ENCODE results near the gene GNA15. TPM values are rescaled to one million over a fixed set of nuclear protein-coding genes. Genes with fewer than 3 reads are reported as not detected.

GNA15 gene
- total and polyA plus RNA-seq, 7 experiments from 2014 or later = 0.09 to 131 (median 3.7) TPM; not detected in 1

- DNase-seq = no peak
- POLR2A ChIA-PET = interaction anchor here (1.0 to 1.9 kb wide), 3 partner anchors 10 to 24 kb away, joined by 3 to 11 read pairs (median 4); no protein-coding TSS in a partner anchor
- peak overlapping the region in 8 of 9 donors; percentile 22 to 87 (median 75) for H3K27ac Mint-ChIP-seq
- H3K4me3 Mint-ChIP-seq = peak overlapping the region; percentile 84 to 99 (median 90)
- H3K4me1 Mint-ChIP-seq = peaks cover 46 to 65% (median 55%) of the 10 kb centered on the region in 7 donors
- peaks cover 0 to 2% (median 0%) of the 10 kb centered on the region in 5 donors for H3K27me3 Mint-ChIP-seq
- CTCF ChIA-PET = no interaction called here
- Histone ChIP-seq H3K27me3 (ENCODE audit: control insufficient read depth in 2 of 2, insufficient read depth in 2 of 2, low read length in 2 of 2) (no peaks in the 10 kb centered on the region), H3K4me3 (ENCODE audit: low read length) (peak overlapping the region; percentile 71), H3K27ac (ENCODE audit: low read depth, low read length) (peak overlapping the region; percentile 74), H3K9me3 (ENCODE audit: control insufficient read depth in 2 of 3, low read length in 3 of 3) (no peaks in the 10 kb centered on the region), H3K36me3 (ENCODE audit: control insufficient read depth in 2 of 3, insufficient read depth in 3 of 3, low read length in 3 of 3) (peaks cover 0 to 16% (median under 1%) of the 10 kb centered on the region in 3 experiments), H3K4me1 (ENCODE audit: control insufficient read depth in 2 of 2, insufficient read depth in 2 of 2, low read length in 2 of 2) (peaks cover 43 to 57% of the 10 kb centered on the region in 2 donors)
- intact Hi-C loops (cut with micrococcal nuclease) = loop anchor here (5.0 kb wide), 4 partner anchors 150 to 1605 kb away; partner anchors contain the start of genes APBA3 (in 1 of the 2), CACTIN (in 1 of the 2), FEM1A (in 1 of the 2) and MRPL54 (in 1 of the 2)
- H3K36me3 Mint-ChIP-seq = peaks cover 0 to 20% (median 9%) of the 10 kb centered on the region in 5 donors
- peaks cover 0 to 5% (median 0%) of the 10 kb centered on the region in 11 donors for H3K9me3 Mint-ChIP-seq
- ATAC-seq = no peak
Measured at GRCh38 chr19:3186891-3187661, 51.2 kb downstream of the GNA15 start.

GRCh38 chr19:3187662-3188511 is 52.1 kb downstream of the GNA15 start:
- Histone ChIP-seq H3K27me3 (ENCODE audit: control insufficient read depth in 2 of 2, insufficient read depth in 2 of 2, low read length in 2 of 2) (no peaks in the 10 kb centered on the region), H3K36me3 (ENCODE audit: control insufficient read depth in 2 of 3, insufficient read depth in 3 of 3, low read length in 3 of 3) (peaks cover 0 to 15% (median 0%) of the 10 kb centered on the region in 3 experiments), H3K4me1 (ENCODE audit: control insufficient read depth in 2 of 2, insufficient read depth in 2 of 2, low read length in 2 of 2) (peaks cover 39 to 52% of the 10 kb centered on the region in 2 donors), H3K9me3 (ENCODE audit: control insufficient read depth in 2 of 3, low read length in 3 of 3) (no peaks in the 10 kb centered on the region), H3K4me3 (ENCODE audit: low read length) (no peak overlapping the region), H3K27ac (ENCODE audit: low read depth, low read length) (no peak overlapping the region)
- Mint-ChIP-seq H3K4me1 (peaks cover 43 to 62% (median 52%) of the 10 kb centered on the region in 7 donors), H3K27ac (peak overlapping the region in 7 of 9 donors; percentile 2 to 74 (median 53)), H3K36me3 (peaks cover 0 to 17% (median 9%) of the 10 kb centered on the region in 5 donors), H3K27me3 (peaks cover 0 to 2% (median 0%) of the 10 kb centered on the region in 5 donors), H3K9me3 (peaks cover 0 to 5% (median 0%) of the 10 kb centered on the region in 11 donors), H3K4me3 (peak overlapping the region; percentile 50 to 99 (median 90))
- POLR2A ChIA-PET = no interaction called here
- CTCF ChIA-PET = interaction anchor here (1.3 kb wide), 1 partner anchor 23 kb away, joined by 4 read pairs; no protein-coding TSS in a partner anchor
- ATAC-seq (no peak), DNase-seq (no peak)
- intact Hi-C loops (cut with micrococcal nuclease) = loop anchor here (5.0 kb wide), 4 partner anchors 151 to 1604 kb away; partner anchors contain the start of genes APBA3 (in 1 of the 2), CACTIN (in 1 of the 2), FEM1A (in 1 of the 2) and MRPL54 (in 1 of the 2)

GRCh38 chr19:3188627-3189596 is 53.1 kb downstream of the GNA15 start:
- Mint-ChIP-seq H3K9me3 (peaks cover 0 to 5% (median 0%) of the 10 kb centered on the region in 11 donors), H3K27me3 (peaks cover 0 to 2% (median 0%) of the 10 kb centered on the region in 5 donors), H3K4me3 (peak overlapping the region; percentile 47 to 97 (median 74)), H3K36me3 (peaks cover 0 to 14% (median 7%) of the 10 kb centered on the region in 5 donors), H3K27ac (peak overlapping the region in 5 of 9 donors; percentile 23 to 74 (median 54)), H3K4me1 (peaks cover 41 to 54% (median 46%) of the 10 kb centered on the region in 7 donors)
- Histone ChIP-seq H3K27ac (ENCODE audit: low read depth, low read length) (no peak overlapping the region), H3K4me1 (ENCODE audit: control insufficient read depth in 2 of 2, insufficient read depth in 2 of 2, low read length in 2 of 2) (peaks cover 30 to 42% of the 10 kb centered on the region in 2 donors), H3K4me3 (ENCODE audit: low read length) (no peak overlapping the region), H3K36me3 (ENCODE audit: control insufficient read depth in 2 of 3, insufficient read depth in 3 of 3, low read length in 3 of 3) (peaks cover 0 to 24% (median 0%) of the 10 kb centered on the region in 3 experiments), H3K27me3 (ENCODE audit: control insufficient read depth in 2 of 2, insufficient read depth in 2 of 2, low read length in 2 of 2) (no peaks in the 10 kb centered on the region), H3K9me3 (ENCODE audit: control insufficient read depth in 2 of 3, low read length in 3 of 3) (no peaks in the 10 kb centered on the region)
- ATAC-seq (no peak), DNase-seq (peak in 1 of 9 donors; percentile 6)
- ChIA-PET POLR2A (interaction anchor here (0.9 to 1.0 kb wide), 2 partner anchors 10 to 12 kb away, joined by 3 to 4 read pairs; partner anchors contain the start of gene S1PR4), CTCF (interaction anchor here (1.3 kb wide), 1 partner anchor 22 kb away, joined by 4 read pairs; no protein-coding TSS in a partner anchor)
- intact Hi-C loops (cut with micrococcal nuclease) = loop anchor here (5.0 kb wide), 4 partner anchors 152 to 1603 kb away; partner anchors contain the start of genes APBA3 (in 1 of the 2), CACTIN (in 1 of the 2), FEM1A (in 1 of the 2) and MRPL54 (in 1 of the 2)

GRCh38 chr19:3189702-3190469 is 54.1 kb downstream of the GNA15 start:
- H3K4me1 ChIP-seq (ENCODE audit: control insufficient read depth in 2 of 2, insufficient read depth in 2 of 2, low read length in 2 of 2) = peaks cover 21 to 32% of the 10 kb centered on the region in 2 donors

GRCh38 chr19:3190470-3190770 is 54.6 kb downstream of the GNA15 start:
- peaks cover 20 to 29% of the 10 kb centered on the region in 2 donors for H3K4me1 ChIP-seq (ENCODE audit: control insufficient read depth in 2 of 2, insufficient read depth in 2 of 2, low read length in 2 of 2)
- DNase-seq = peak in 1 of 9 donors; percentile 5
- H3K27me3 Mint-ChIP-seq = peaks cover 0 to 1% (median 0%) of the 10 kb centered on the region in 5 donors
- ATAC-seq = no peak
- peaks cover 0 to 15% (median 6%) of the 10 kb centered on the region in 5 donors for H3K36me3 Mint-ChIP-seq
- H3K9me3 ChIP-seq (ENCODE audit: control insufficient read depth in 2 of 3, low read length in 3 of 3) = no peaks in the 10 kb centered on the region
- H3K4me3 ChIP-seq (ENCODE audit: low read length) = no peak overlapping the region
- ChIA-PET CTCF (no interaction called here), POLR2A (interaction anchor here (0.7 kb wide), 1 partner anchor 129 kb away, joined by 3 read pairs; no protein-coding TSS in a partner anchor)
- H3K27ac Mint-ChIP-seq = no peak overlapping the region
- H3K4me1 Mint-ChIP-seq = peaks cover 30 to 39% (median 32%) of the 10 kb centered on the region in 7 donors
- intact Hi-C loops (cut with micrococcal nuclease) = no loop called here
- peaks cover 0 to 5% (median 0%) of the 10 kb centered on the region in 11 donors for H3K9me3 Mint-ChIP-seq
- peaks cover 0 to 30% (median 0%) of the 10 kb centered on the region in 3 experiments for H3K36me3 ChIP-seq (ENCODE audit: control insufficient read depth in 2 of 3, insufficient read depth in 3 of 3, low read length in 3 of 3)
- H3K27me3 ChIP-seq (ENCODE audit: control insufficient read depth in 2 of 2, insufficient read depth in 2 of 2, low read length in 2 of 2) = no peaks in the 10 kb centered on the region
- no peak overlapping the region for H3K4me3 Mint-ChIP-seq
- H3K27ac ChIP-seq (ENCODE audit: low read depth, low read length) = no peak overlapping the region

More at GRCh38 chr19:3189702-3190469, 54.1 kb downstream of the GNA15 start:
- intact Hi-C loops (cut with micrococcal nuclease) = loop anchor here (5.0 kb wide), 4 partner anchors 153 to 1602 kb away; partner anchors contain the start of genes APBA3 (in 1 of the 2), CACTIN (in 1 of the 2), FEM1A (in 1 of the 2) and MRPL54 (in 1 of the 2)
- peaks cover 32 to 44% (median 36%) of the 10 kb centered on the region in 7 donors for H3K4me1 Mint-ChIP-seq
- H3K4me3 Mint-ChIP-seq = peak overlapping the region in 2 of 10 donors; percentile 86 to 97
- Histone ChIP-seq H3K9me3 (ENCODE audit: control insufficient read depth in 2 of 3, low read length in 3 of 3) (no peaks in the 10 kb centered on the region), H3K36me3 (ENCODE audit: control insufficient read depth in 2 of 3, insufficient read depth in 3 of 3, low read length in 3 of 3) (peaks cover 0 to 30% (median 0%) of the 10 kb centered on the region in 3 experiments), H3K27me3 (ENCODE audit: control insufficient read depth in 2 of 2, insufficient read depth in 2 of 2, low read length in 2 of 2) (no peaks in the 10 kb centered on the region), H3K27ac (ENCODE audit: low read depth, low read length) (no peak overlapping the region), H3K4me3 (ENCODE audit: low read length) (no peak overlapping the region)
- no peak overlapping the region for H3K27ac Mint-ChIP-seq
- no peak for ATAC-seq
- H3K36me3 Mint-ChIP-seq = peaks cover 0 to 15% (median 6%) of the 10 kb centered on the region in 5 donors
- DNase-seq = peak in 1 of 9 donors; percentile 8
- POLR2A ChIA-PET = interaction anchor here (0.7 to 1.0 kb wide), 3 partner anchors 11 to 129 kb away, joined by 3 to 4 read pairs (median 3); partner anchors contain the start of gene S1PR4
- CTCF ChIA-PET = interaction anchor here (1.3 kb wide), 1 partner anchor 21 kb away, joined by 4 read pairs; no protein-coding TSS in a partner anchor
- peaks cover 0 to 5% (median 0%) of the 10 kb centered on the region in 11 donors for H3K9me3 Mint-ChIP-seq
- peaks cover 0 to 2% (median 0%) of the 10 kb centered on the region in 5 donors for H3K27me3 Mint-ChIP-seq

All from naive thymus-derived CD4-positive, alpha-beta T cell (primary cell).